Endodermal cell (in vitro differentiated cells): ENCODE data around the gene MYBPC2. TPM values are rescaled to one million over a fixed set of nuclear protein-coding genes. Genes with fewer than 3 reads are reported as not detected.

Experiments used
- DNase-seq: peaks from one replicate; pipeline ENCODE4 v3.0.0-alpha.2; 2017
- H3K27ac ChIP-seq: 2 replicates; pipeline ENCODE4 v1.5.1; 2013; ENCODE audit warnings: mild to moderate bottlenecking, low read depth, low read length, moderate library complexity
- H3K27me3 ChIP-seq: 2 replicates; pipeline ENCODE4 v1.6.1; 2013; ENCODE audit warnings: mild to moderate bottlenecking, low read length, moderate library complexity; ENCODE audit not compliant: insufficient read depth, control insufficient read depth, poor library complexity, severe bottlenecking
- H3K36me3 ChIP-seq: 2 replicates; pipeline ENCODE4 v1.7.0; 2013; ENCODE audit warnings: mild to moderate bottlenecking, low read length, moderate library complexity; ENCODE audit not compliant: control insufficient read depth, insufficient read depth
- H3K4me1 ChIP-seq: one replicate; pipeline ENCODE4 v1.7.0; 2013; ENCODE audit warnings: low read length; ENCODE audit not compliant: control insufficient read depth, insufficient read depth
- H3K4me3 ChIP-seq: 2 replicates; pipeline ENCODE4 v1.5.1; 2013; ENCODE audit warnings: mild to moderate bottlenecking, low read length, moderate library complexity
- H3K9ac ChIP-seq: 2 replicates; pipeline ENCODE4 v1.6.1; 2013; ENCODE audit warnings: mild to moderate bottlenecking, low read length, moderate library complexity; ENCODE audit not compliant: poor library complexity, severe bottlenecking; ENCODE audit errors: extremely low read depth
- H3K9me3 ChIP-seq: 2 replicates; pipeline ENCODE4 v1.6.1; 2013; ENCODE audit warnings: mild to moderate bottlenecking, low read length, moderate library complexity; ENCODE audit not compliant: control insufficient read depth
- H3K27ac Mint-ChIP-seq: 2 replicates; pipeline ENCODE4 v1.8.0; 2020; ENCODE audit warnings: mixed read lengths
- H3K27me3 Mint-ChIP-seq: 2 replicates; pipeline ENCODE4 v1.8.0; 2021; ENCODE audit warnings: mild to moderate bottlenecking, mixed read lengths; ENCODE audit not compliant: insufficient read depth
- H3K36me3 Mint-ChIP-seq: 2 replicates; pipeline ENCODE4 v1.8.0; 2020; ENCODE audit warnings: low read depth, mixed read lengths
- H3K4me1 Mint-ChIP-seq: 2 replicates; pipeline ENCODE4 v1.8.0; 2020; ENCODE audit warnings: mixed read lengths
- H3K4me3 Mint-ChIP-seq: 2 replicates; pipeline ENCODE4 v1.8.0; 2020; ENCODE audit warnings: mild to moderate bottlenecking, moderate library complexity, mixed read lengths
- H3K9me3 Mint-ChIP-seq: 2 replicates; pipeline ENCODE4 v1.8.0; 2020; ENCODE audit warnings: mild to moderate bottlenecking, mixed read lengths
- CTCF ChIP-seq: fragments of 200-600 bp; sonication (generic); conservative IDR thresholded peaks from 2 replicates; pipeline ENCODE4 v1.5.0; 2021; ENCODE audit warnings: antibody characterized with exemption, mild to moderate bottlenecking
- WGBS, 2 experiments: methylation state at CpG; one replicate each; pipeline versions ENCODE4 v1.1.5 to v1.1.7; 2013; ENCODE audit warnings: missing lambda C conversion rate in 2 of 2, mixed read lengths in 1 of 2; ENCODE audit not compliant: insufficient coverage in 1 of 2, insufficient read length in 1 of 2; 5-methylcytosine and 5-hydroxymethylcytosine counted together
- total RNA-seq, 2 donors: library from RNA; stranded (reverse); fragmentation: NEBNext Ultra II Directional in 1 of 2; extraction: Animal tissue kit (Norgen Biotek cat#: 25700) in 1 of 2; gene quantifications; 2 replicates in 1 of 2; 3 replicates in 1 of 2; pipeline ENCODE4 v1.2.1, GENCODE V29; 2021

MYBPC2 gene
- total RNA-seq, 2 donors from 2014 or later = 1.9 to 2.3 TPM

GRCh38 chr19:50507376-50507775 lies 74.7 kb downstream of the MYBPC2 start:
- no peaks in the 10 kb centered on the region for H3K36me3 Mint-ChIP-seq
- WGBS, 2 experiments = 83 to 92% methylated on average over 5 to 8 of the region's 8 CpGs

GRCh38 chr19:50508843-50509190 lies 76.1 kb downstream of the MYBPC2 start:
- H3K27ac ChIP-seq = peak overlapping the region; percentile 38
- Mint-ChIP-seq H3K4me3 (no peak overlapping the region), H3K27ac (no peak overlapping the region), H3K36me3 (no peaks in the 10 kb centered on the region), H3K9me3 (no peaks in the 10 kb centered on the region), H3K4me1 (peaks cover 1% of the 10 kb centered on the region), H3K27me3 (peaks cover 22% of the 10 kb centered on the region)
- no peak overlapping the region for H3K9ac ChIP-seq
- no peaks in the 10 kb centered on the region for H3K4me1 ChIP-seq
- no peak for TF ChIP-seq CTCF
- DNase-seq = no peak
- WGBS, 2 experiments = 84 to 89% methylated on average over 2 to 3 of the region's 3 CpGs
- no peaks in the 10 kb centered on the region for H3K27me3 ChIP-seq
- no peak overlapping the region for H3K4me3 ChIP-seq
- no peaks in the 10 kb centered on the region for H3K36me3 ChIP-seq
- no peaks in the 10 kb centered on the region for H3K9me3 ChIP-seq

More at GRCh38 chr19:50507376-50507775, 74.7 kb downstream of the MYBPC2 start:
- Histone ChIP-seq H3K9me3 (no peaks in the 10 kb centered on the region), H3K9ac (no peak overlapping the region), H3K27ac (no peak overlapping the region), H3K4me1 (no peaks in the 10 kb centered on the region), H3K36me3 (no peaks in the 10 kb centered on the region), H3K27me3 (no peaks in the 10 kb centered on the region), H3K4me3 (no peak overlapping the region)
- peaks cover 1% of the 10 kb centered on the region for H3K4me1 Mint-ChIP-seq
- no peak overlapping the region for H3K27ac Mint-ChIP-seq
- DNase-seq = no peak
- H3K4me3 Mint-ChIP-seq = no peak overlapping the region
- peaks cover 14% of the 10 kb centered on the region for H3K27me3 Mint-ChIP-seq
- no peak for TF ChIP-seq CTCF
- no peaks in the 10 kb centered on the region for H3K9me3 Mint-ChIP-seq

- H3K4me3 Mint-ChIP-seq = no peak overlapping the region
- no peak for TF ChIP-seq CTCF
- Histone ChIP-seq H3K27me3 (no peaks in the 10 kb centered on the region), H3K27ac (no peak overlapping the region), H3K9ac (no peak overlapping the region), H3K4me3 (no peak overlapping the region), H3K36me3 (no peaks in the 10 kb centered on the region), H3K4me1 (no peaks in the 10 kb centered on the region), H3K9me3 (no peaks in the 10 kb centered on the region)
- no peaks in the 10 kb centered on the region for H3K9me3 Mint-ChIP-seq
- H3K27me3 Mint-ChIP-seq = peaks cover 28% of the 10 kb centered on the region
- H3K27ac Mint-ChIP-seq = no peak overlapping the region
- peaks cover 1% of the 10 kb centered on the region for H3K4me1 Mint-ChIP-seq
- no peaks in the 10 kb centered on the region for H3K36me3 Mint-ChIP-seq
- DNase-seq = no peak
- WGBS, 2 experiments = 87% methylated on average over 11 of the region's 11 CpGs
Measured at GRCh38 chr19:50509366-50509765, 76.7 kb downstream of the MYBPC2 start.
